HG02884 (cell line): ENCODE data around the gene PUS7.
"Not testable (repeated sequence)": the region's sequence is repeated elsewhere in the genome, so short reads cannot be mapped to it uniquely, and the experiment has no call there.

Source experiments
- ATAC-seq: cut with Tn5 transposase; IDR thresholded peaks from one replicate; pipeline ENCODE4 v1.9.1; 2021; ENCODE audit warnings: mild to moderate bottlenecking, moderate library complexity; ENCODE audit not compliant: unreplicated experiment

The PUS7 gene

DNA sequence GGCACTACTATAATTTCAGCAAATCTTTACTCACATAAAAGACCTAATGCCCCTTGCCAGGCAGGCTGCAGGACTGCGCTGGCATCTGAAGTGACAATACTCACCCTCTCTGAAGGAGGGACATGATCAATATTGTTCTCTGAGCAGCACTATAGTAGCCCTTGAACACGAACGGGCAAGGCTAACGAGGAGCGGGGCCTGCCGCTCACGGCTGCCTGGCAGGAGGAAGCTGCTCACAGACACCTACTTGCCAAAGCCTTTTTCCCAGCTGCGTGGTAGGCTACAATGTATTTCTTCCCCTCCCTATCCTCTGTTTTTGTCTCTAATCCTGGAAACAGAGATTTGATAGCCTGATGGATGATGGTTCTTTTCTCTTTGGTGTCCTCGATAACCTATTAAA is 19.9 kb downstream of the PUS7 start:
- ATAC-seq, result no peak

DNA sequence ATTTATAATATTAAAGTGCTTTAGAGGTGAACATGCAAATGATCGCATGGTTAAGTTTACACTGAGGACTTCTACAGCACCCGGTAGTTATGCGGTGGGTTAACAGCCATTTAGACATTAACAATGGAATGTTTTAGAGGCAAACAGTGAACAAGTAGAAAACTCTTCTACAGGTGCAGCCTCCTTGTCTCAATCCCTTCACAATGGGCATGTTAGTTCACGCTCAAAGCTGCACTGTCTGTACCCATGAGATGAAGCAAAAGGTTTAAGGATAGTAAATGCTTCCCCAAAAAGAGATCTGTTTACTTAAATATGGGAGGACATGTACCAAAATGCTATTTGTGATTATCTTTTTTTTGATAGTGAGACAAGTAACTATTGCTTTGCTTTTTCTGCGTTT is 25.1 kb downstream of the PUS7 start:
- no peak for ATAC-seq

DNA sequence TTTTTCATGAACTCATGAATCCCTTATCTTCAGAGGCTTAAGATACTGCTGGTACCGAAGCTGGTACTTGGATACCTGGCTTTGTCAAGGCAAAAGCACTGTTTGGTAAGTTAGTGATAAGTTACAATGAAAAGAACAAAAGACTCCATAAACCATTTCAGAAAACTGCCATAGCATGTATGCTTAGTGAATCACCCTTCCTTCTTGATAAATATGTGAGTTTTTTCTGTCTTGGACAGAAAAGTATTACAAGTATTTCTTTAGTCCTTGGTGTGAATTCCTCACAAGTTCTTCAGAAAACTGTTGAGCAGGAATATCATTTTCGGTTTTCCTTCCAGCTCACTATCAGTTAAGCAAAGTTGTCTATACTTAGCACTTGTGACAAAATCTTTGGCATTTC is 25.6 kb downstream of the PUS7 start:
- ATAC-seq, result no peak

DNA sequence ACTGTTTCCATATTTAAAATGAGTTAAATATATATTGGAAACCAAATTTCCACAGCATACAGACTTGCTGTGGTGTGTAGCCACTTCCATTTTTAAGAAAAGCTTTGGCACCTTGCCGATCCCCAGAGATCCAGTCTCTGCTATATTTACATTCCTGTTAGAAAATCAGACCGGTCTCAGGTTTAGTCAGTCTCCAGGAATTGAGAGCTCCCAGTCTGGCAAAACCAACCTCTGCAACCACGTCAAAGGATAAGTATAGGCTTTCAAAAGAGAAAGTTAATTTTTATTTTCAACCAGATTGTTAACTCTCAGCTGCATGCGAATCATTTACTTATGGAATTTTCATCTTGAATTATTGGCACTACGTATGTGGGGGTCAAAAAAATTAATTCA is 28.2 kb downstream of the PUS7 start:
- ATAC-seq, result no peak

DNA sequence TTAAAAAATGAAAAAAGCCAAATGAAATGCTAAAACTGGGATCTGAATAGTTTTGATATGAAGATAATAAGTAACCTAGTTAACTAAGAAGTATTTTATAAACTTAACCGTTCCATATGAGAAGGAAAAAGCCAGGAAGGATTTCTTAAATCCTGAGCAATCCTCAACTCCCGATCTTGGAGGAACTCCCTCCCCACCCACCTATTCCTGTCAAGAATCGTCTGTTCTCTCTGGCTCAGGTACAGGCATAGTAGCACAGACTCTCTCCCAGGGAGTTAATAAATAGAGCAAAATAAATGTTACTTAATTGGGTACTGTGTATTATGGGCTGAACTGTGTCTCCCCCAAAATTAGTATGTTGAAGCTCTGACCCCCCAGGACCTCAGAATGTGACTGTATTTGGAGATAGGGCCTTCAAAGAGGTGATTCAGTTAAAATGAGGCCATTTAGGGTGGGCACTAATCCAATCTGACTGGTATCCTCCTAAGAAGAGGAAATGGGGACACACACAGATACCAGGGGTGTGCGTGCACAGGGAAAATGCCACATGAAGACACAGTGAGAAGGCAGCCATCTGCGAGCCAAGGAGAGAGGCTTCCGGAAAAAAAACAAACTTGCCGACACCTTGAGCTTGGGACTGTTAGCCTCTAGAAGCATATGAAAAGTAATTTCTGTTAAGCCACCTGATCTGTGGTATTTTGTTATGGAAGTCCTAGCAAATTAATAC is 28.7 kb downstream of the PUS7 start:
- ATAC-seq, result no peak

DNA sequence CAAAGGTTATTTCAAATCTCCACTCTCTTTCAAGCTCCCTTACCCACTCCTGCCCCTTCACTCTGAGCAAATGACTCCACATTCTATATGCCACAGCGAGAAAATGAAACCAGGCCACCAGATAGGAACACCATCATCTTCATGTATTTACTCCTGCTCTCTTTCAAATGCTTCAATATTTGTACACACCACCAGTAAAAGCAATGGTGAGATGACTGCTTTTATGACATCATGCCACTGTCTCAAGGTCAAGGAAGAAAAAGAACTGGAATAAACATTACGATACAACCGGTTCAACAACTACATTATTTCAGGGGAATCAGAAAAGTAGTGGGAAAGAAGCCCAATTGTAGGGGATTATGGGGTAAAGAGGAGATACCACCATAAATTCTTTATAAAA is 32.7 kb downstream of the PUS7 start:
- ATAC-seq, result no peak

DNA sequence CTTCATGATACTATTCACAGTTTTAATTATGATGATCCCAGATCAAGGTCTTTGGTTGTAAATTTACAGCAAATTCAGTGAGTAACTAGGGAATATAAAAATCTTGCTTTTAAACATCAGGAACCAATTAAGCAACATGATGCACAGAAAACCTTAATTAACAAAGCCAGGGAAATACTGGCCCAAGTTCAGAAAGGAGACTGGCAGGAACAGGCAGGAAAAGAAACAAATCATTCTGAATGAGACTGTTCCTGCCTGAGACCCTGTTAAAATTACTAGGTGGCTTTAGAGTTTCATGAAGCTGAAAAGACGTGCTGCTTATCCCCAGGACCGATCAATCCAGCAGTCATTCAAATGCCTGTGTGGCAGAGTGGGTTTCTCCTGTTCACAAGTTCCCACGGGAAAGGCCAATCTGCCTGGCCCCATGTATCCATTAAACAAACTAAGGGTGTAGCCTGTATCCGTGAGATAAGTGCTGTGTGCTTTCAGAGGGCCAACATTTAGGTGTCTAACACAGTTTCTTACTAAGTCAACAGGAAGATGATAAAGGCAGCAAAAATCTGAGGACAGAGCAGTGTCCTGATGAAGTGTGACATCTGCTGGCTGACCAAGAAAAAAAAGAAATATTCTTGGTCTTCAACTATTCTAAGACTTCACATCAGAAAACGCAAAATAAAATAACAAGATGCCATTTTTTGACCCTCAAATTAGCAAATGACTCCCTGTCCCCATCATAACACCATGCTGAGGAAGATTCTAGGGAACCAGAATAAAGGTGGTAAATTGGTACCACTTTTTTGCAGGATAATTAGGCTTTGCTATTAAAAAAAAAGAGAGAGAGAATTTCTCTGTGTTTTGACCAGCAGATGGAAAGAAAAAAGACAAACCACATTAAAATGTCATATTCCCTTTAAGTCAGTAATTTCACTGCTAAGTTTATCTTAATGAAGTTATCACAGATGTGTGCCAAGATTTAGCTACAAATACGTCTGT is 34.2 kb downstream of the PUS7 start:
- ATAC-seq, result no peak

DNA sequence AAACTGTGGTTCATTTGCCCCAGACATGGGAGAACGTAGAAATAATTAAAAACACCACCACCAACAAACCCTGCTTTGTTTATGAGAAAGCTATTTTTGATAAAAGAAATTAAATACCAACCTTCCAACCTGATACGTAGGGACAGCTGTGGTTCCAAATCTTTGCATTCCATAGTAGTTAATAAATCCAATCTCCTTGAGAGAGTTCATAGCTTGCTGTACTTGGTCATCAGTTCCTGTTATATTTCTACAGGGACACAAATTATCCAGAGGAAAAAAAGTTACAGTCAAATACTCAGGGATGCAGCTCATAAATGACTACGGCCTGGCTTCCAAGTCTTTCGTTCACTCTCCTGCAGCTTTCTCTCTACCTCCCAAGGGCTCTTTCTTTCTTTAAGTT is 41.1 kb downstream of the PUS7 start:
- no peak for ATAC-seq

DNA sequence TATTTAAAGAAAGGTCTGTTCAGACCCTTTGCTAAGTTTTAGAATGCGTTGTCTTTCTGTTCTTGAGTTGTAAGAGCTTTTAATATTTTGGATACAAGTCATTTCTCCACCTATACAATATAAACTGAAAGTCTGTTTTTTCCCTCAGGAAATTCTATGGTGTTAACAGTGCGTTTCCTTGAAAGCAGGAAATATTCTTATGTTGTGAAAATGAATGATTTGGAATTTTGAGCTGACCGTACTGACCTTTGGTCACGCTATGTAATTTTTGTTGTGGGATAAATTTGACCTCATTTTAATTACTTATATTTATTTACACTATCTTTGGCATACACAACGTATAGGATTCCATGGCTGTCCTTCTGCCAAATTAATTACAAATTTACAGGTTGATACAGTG is 43.5 kb downstream of the PUS7 start:
- ATAC-seq, result no peak

DNA sequence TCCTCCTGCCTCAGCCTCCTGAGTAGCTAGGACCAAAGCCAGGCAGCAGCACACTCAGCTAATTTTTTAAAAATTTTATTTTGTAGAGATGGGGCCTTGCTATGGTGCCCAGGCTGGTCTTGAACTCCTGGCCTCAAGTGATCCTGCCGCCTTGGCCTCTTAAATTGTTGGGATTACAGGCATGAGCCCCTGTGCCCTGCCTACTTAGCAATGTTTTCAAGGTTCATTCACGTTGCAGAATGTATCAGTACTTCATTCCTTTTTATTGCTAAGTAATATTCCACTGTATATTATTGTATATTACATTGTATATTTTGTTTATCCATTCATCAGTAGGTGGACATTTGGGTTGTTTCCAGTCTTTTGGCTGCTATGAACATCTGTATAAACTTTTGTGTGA is 44.2 kb downstream of the PUS7 start:
- no peak for ATAC-seq

DNA sequence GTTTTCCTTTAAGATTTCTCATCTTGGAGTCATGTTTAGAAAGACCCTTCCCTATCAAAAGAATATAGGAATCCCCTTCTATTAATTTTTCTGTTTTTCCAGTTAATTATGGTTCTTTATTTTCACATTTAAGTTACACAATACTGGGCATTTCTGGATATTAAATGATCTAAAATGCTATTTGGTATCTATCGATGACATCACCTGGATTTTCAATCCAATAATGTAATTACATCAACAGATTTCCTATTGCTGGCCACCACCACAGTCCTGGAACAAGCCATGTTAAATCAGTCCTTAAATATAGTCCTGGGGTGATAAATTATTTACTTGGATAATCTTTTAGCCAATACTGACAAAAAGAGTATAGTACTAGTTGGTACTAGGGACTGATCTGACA is 48.0 kb downstream of the PUS7 start:
- no peak for ATAC-seq

DNA sequence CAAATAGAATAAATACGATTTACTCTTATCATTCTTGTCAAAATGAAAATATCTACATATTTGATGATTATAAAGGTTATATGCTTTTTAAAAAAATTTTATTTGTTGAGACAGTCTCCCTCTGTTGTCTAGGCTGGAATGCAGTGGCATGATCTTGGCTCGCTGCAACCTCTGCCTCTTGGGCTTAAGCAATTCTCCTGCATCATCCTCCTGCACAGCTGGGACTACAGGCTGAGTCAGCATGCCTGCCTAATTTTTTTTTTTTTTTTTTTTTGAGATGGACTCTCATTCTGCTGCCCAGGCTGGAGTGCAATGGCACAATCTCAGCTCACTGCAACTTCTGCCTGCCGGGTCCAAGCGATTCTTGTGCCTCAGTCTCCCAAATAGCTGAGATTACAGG is 48.9 kb downstream of the PUS7 start:
- ATAC-seq, result no peak

DNA sequence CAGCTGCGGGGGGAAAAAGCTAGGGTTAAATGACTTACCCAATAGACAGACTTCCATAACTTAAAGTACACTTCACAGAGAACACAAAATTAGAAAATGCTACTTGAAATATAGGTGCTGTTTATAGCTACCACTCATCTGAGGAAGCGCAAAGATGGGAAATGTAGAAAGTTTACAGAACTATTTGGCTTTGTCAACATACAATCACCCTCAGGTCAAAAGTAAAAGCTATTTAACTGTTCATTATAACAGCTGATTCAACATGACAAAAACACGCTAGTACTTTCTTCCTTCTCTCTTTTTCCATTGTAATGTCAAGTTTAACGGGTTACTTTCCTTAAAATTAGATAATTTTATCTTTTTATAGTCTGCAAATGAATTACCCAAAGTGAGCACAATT is 51.2 kb downstream of the PUS7 start:
- ATAC-seq, result no peak

DNA sequence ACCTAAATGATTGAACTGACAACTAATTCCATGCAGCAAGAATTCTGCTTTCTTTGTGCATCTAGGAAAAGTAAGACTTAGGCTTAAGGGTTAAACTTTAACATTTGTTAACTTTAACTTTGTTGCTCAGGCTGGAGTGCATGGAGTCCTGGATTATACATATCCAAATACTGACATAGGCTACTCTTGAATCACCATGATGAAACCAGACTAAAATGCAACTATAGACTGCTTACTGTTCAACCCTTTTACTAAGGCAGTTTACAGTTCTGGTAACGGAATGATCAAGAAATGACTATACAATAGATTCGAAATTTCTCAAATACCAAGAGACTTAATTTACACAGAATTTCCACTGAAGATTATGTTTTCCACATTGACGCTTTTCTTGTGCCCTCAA is 52.0 kb downstream of the PUS7 start:
- ATAC-seq, result no peak

DNA sequence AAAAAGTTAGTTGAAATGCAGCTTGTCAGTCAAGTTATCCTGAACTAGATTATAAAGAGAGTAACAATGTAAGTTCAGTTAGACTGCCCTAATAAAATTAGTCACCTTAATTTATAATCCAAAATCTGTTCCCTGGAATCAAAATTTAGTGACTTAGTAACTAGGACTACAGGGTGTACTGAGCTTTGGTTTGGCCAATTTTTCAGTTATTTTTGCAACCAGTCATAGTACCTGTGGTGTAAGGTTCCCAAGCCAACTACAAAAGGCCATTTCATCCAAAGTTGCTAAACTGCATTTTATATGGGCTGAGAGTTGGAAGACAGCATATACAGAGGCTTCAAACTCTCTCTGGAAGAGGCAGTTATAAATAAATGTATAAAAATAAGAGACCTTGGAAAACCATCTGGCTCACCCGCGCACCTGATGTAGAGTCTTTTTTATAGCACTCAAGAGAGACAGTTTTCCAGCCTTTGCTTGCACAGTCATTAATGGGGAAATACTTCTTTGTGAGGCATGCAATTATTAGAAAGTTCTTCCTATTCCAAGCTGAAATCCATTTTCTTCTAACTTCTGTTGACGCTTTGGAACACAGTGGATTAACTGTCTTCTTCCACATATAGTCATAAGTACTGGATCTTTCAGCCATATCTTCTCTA is 59.2 kb downstream of the PUS7 start:
- no peak for ATAC-seq

DNA sequence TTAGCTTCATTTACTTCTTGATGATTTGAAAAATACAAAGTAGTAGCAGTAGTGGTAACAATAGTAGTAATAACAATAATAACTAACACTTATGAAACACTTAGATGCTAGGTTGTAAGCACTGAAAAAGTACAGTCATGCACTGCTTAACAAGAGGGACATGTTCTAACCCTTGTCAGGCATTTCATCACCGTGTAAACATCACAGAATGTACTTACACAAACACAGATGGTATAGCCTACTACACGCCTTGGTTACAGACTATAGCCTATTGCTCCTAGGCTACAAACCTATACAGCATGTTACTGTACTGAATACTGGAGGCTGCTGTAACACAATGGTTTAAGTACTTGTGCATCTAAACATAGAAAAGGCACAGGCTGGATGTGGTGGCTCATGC is 60.6 kb downstream of the PUS7 start:
- no peak for ATAC-seq

DNA sequence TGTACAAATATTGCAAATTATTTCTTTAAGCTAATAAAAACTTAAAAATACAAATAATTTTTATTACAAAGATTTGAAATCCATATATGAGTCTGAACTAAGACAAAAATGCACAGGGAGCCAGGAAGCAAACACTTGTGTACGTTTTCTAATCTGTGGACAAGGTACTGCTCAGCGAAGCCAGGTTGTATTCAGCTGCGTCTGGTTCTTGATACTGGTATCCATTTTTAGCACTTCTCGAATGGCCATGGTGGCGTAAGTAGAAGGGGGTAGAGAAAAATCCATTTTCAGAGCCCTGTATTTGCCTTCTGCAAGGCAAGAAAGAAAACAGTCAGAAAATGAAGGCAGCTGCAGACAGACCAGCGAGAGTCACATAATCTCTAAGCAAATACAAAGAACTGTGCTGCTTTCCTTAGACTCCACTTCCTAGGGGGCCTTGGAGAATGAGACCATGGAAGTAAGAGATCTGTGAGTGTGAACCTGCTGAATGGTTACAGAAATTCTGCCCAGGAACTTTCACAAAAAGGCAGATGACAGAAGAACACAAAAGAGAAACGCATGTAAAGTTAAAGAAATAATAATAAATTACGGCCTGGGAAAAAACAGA is 64.3 kb downstream of the PUS7 start:
- no peak for ATAC-seq

DNA sequence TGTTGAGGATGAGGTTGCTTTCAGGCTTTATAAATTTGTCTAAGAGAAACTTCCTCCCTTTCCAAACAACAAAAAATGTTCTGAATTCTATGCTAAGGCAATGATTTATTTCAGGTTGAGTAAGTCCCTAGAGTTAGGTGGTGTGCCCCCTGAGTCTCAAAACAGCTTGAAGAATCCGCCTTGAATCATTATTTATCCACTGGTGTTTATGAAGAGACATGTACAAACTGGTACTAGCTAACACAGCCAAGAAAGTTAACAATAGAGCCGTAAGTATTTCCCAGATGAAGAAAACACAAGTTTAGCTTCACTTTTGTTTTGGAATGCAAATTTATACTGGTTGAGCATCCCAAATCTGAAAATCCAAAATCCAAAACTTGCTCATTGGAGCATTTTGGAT is 67.2 kb downstream of the PUS7 start:
- ATAC-seq, result no peak

DNA sequence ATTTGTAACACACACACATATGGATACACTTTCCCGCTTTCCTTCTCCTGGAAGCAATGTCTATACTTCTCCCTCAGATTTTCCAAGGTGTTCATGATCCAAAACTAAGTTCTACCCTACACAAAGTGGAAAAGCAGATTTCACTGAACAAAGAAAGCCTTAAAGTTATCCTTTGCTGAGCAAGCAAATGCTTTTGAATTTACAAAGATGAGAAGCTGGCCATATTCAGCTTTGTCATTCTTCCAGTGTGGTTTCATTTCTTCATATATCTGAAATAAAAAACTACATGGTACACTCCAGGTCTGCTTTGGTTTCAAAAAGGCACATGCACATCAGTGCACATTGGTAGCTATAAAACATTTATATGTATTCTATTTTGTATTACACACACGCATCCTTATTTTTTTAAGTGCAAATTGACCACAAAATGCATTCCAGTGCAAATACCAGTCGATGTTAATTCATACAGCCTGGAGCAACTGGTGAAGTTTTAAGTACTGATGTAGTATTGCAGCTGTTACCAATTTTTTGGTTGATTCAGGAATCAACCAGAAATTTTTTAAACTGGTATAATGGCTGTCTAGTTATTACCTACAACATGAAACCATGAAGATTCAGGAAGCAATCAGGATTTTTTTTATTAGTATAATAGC is 67.8 kb downstream of the PUS7 start:
- ATAC-seq, result no peak

DNA sequence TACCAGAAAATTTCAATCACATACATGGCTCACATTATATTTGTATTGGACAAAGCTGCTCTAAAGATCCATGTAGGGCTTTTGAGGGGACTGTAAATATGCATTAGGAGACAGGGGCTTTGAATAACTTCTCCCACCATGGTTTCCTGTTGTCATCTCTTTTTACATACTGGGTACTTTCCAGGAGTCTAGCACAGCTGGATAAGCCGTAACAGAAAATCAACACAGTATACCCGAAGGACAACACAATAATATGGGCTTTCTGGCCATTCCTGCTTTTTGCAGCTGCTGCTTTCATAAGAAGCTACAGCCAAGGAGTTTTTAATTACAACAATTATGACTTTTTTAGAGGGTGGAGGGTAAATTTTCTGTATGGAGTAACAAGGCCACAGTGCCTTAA is 70.0 kb downstream of the PUS7 start:
- ATAC-seq, result no peak

DNA sequence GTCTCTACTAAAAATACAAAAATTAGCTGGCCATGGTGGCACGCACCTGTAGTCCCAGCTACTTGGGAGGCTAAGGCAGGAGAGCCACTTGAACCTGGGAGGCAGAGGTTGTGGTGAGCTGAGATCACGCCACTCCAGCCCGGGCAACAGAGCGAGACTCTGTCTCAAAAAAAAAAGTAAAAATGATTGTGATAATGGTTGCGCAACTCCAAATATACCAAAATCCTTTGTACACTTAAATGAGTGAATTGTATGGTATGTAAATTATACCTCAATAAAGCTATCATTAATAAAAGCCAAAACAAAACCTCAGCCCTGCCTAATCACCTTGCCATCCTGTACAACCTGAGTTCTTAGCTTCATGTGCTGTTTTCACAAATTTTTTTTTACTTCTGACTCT is 71.2 kb downstream of the PUS7 start:
- not testable (repeated sequence) for ATAC-seq
